Lung (tissue), 12 donors: ENCODE results near the gene CAMSAP2. TPM values are rescaled to one million over a fixed set of nuclear protein-coding genes. Genes with fewer than 3 reads are reported as not detected.
"Not testable (repeated sequence)": the region's sequence is repeated elsewhere in the genome, so short reads cannot be mapped to it uniquely, and the experiment has no call there.

Experiments used
- ATAC-seq: fragments of 200-7000 bp; cut with Tn5 transposase; one replicate; pipeline ENCODE4 v1.9.1; 2020; ENCODE audit warnings: moderate number of reproducible peaks; ENCODE audit not compliant: insufficient read depth, low FRiP score
- DNase-seq, 3 donors: peaks; one replicate each; pipeline ENCODE4 v3.0.0-alpha.2; 2013 to 2017
- H3K27ac ChIP-seq, 2 donors: one replicate each; pipeline ENCODE4 v1.5.1; 2013; ENCODE audit warnings: mild to moderate bottlenecking in 2 of 2, moderate library complexity in 2 of 2, control low read depth in 1 of 2, inconsistent platforms in 1 of 2, low read depth in 1 of 2, low read length in 1 of 2
- H3K27me3 ChIP-seq, 3 donors: one replicate each; pipeline ENCODE4 v1.5.1; 2013; ENCODE audit warnings: low read length in 2 of 3; ENCODE audit not compliant: control insufficient read depth in 3 of 3, insufficient read depth in 3 of 3
- H3K36me3 ChIP-seq, 4 donors: one replicate each; pipeline ENCODE4 v1.5.1; 2013; ENCODE audit warnings: low read length in 4 of 4, mild to moderate bottlenecking in 1 of 4, moderate library complexity in 1 of 4; ENCODE audit not compliant: control insufficient read depth in 4 of 4, insufficient read depth in 4 of 4
- H3K4me1 ChIP-seq, 5 donors: one replicate each; pipeline ENCODE4 v1.5.1; 2013; ENCODE audit warnings: low read length in 5 of 5, mild to moderate bottlenecking in 2 of 5, moderate library complexity in 1 of 5; ENCODE audit not compliant: control insufficient read depth in 5 of 5, insufficient read depth in 5 of 5
- H3K4me3 ChIP-seq: one replicate; pipeline ENCODE4 v1.5.1; 2013; ENCODE audit warnings: mild to moderate bottlenecking, control low read depth, moderate library complexity
- H3K9ac ChIP-seq, 2 donors: one replicate each; pipeline ENCODE4 v1.5.1; 2013; ENCODE audit warnings: low read length in 2 of 2, control low read depth in 1 of 2; ENCODE audit not compliant: insufficient read depth in 1 of 2
- H3K9me3 ChIP-seq, 4 donors: one replicate each; pipeline ENCODE4 v1.5.1; 2013; ENCODE audit warnings: low read length in 3 of 4, mild to moderate bottlenecking in 1 of 4, moderate library complexity in 1 of 4; ENCODE audit not compliant: control insufficient read depth in 4 of 4, insufficient read depth in 3 of 4
- WGBS, 2 donors: extraction: QIAGEN DNeasy Blood & Tissue Kit; methylation state at CpG; one replicate each; pipeline ENCODE4 v1.1.7; 2013; 5-methylcytosine and 5-hydroxymethylcytosine counted together
- polyA plus RNA-seq, 2 donors: library from polyadenylated mRNA; stranded (reverse); fragments of 200-250 nt; gene quantifications; one replicate each; pipeline ENCODE4 v1.2.1, GENCODE V29; 2013
- total RNA-seq, 2 donors: library from RNA; depleted of rRNA in 1 of 2; stranded (reverse); fragments of >200 nt in 1 of 2; gene quantifications; one replicate each; pipeline ENCODE4 v1.2.1, GENCODE V29; 2014 to 2021
- TF ChIP-seq, protein P1 (sequence below): IDR thresholded peaks from 2 replicates; pipeline ENCODE4 v1.5.1; 2012; ENCODE audit warnings: mild to moderate bottlenecking; ENCODE audit errors: control extremely low read depth, extremely low read depth
- donor health status: control.
- donor health status: control.
- donor health status: Bipolar disorder and iron deficiency.
- donor health status: healthy.
- donor health status: DM: yes; HTN: yes; CAD: no.

The CAMSAP2 gene
- total and polyA plus RNA-seq, 4 donors, result 8.0 to 51.8 (median 16.6) TPM

- peaks cover 0 to 16% (median 5%) of the 10 kb centered on the region in 5 donors for H3K4me1 ChIP-seq
- no peak for DNase-seq
- H3K9me3 ChIP-seq, result peaks cover 0 to 9% (median 1%) of the 10 kb centered on the region in 4 donors
- H3K27me3 ChIP-seq, result no peaks in the 10 kb centered on the region
- ATAC-seq, result no peak
- no peak overlapping the region for H3K9ac ChIP-seq
- H3K27ac ChIP-seq, result no peak overlapping the region
- TF ChIP-seq, protein P1, sequence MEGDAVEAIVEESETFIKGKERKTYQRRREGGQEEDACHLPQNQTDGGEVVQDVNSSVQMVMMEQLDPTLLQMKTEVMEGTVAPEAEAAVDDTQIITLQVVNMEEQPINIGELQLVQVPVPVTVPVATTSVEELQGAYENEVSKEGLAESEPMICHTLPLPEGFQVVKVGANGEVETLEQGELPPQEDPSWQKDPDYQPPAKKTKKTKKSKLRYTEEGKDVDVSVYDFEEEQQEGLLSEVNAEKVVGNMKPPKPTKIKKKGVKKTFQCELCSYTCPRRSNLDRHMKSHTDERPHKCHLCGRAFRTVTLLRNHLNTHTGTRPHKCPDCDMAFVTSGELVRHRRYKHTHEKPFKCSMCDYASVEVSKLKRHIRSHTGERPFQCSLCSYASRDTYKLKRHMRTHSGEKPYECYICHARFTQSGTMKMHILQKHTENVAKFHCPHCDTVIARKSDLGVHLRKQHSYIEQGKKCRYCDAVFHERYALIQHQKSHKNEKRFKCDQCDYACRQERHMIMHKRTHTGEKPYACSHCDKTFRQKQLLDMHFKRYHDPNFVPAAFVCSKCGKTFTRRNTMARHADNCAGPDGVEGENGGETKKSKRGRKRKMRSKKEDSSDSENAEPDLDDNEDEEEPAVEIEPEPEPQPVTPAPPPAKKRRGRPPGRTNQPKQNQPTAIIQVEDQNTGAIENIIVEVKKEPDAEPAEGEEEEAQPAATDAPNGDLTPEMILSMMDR, result no peak
- WGBS, 2 donors, result 81 to 95% methylated on average over 4 of the region's 4 CpGs
- peaks cover 0 to 16% (median 8%) of the 10 kb centered on the region in 4 donors for H3K36me3 ChIP-seq
- H3K4me3 ChIP-seq, result no peak overlapping the region
Measured at GRCh38 chr1:200786788-200787187, 48.1 kb downstream of the CAMSAP2 start.

DNA sequence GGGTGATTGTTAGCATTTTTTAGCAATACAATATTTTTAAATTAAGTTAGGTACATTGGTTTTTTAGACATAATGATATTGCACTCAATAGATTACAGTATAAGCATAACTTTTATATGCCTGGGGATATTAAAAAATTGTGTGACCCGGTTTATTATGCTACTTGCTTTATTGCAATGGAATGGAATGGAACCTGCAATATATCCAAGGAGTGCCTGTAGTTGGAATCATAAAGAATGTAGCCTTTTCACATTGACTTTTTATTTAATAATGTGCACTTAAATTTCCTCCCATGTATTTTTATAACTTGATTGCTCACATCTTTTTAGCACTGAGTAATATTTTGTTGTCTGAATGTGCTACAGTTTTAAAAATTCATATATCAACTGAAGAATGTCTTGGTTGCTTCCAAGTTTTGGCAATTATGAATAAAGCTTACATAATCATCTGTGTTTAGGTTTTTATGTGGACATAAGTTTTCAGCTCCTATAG is 49.2 kb downstream of the CAMSAP2 start:
- WGBS, 2 donors, result 95 to 97% methylated on average over 1 of the region's 1 CpG
- DNase-seq (no peak), ATAC-seq (no peak)
- H3K4me3 ChIP-seq, result no peak overlapping the region
- H3K27ac ChIP-seq, result no peak overlapping the region
- peaks cover 0 to 7% (median 0%) of the 10 kb centered on the region in 4 donors for H3K9me3 ChIP-seq
- H3K27me3 ChIP-seq, result no peaks in the 10 kb centered on the region
- H3K4me1 ChIP-seq, result peaks cover 0 to 16% (median 5%) of the 10 kb centered on the region in 5 donors
- H3K9ac ChIP-seq, result no peak overlapping the region
- TF ChIP-seq, protein P1, result no peak
- peaks cover 0 to 12% (median 5%) of the 10 kb centered on the region in 4 donors for H3K36me3 ChIP-seq

- H3K27me3 ChIP-seq, ATAC-seq, H3K4me3 ChIP-seq, H3K9me3 ChIP-seq, H3K9ac ChIP-seq, H3K27ac ChIP-seq: not testable (repeated sequence)
- Histone ChIP-seq H3K36me3 (peaks cover 0 to 10% (median 4%) of the 10 kb centered on the region in 4 donors), H3K4me1 (peaks cover 0 to 30% (median 15%) of the 10 kb centered on the region in 5 donors)
- DNase-seq, result peak in 2 of 3 donors; percentile 72 to 81
- WGBS, 2 donors, result 86 to 90% methylated on average over 6 of the region's 6 CpGs
Measured at GRCh38 chr1:200791012-200791411, 52.3 kb downstream of the CAMSAP2 start.

DNA sequence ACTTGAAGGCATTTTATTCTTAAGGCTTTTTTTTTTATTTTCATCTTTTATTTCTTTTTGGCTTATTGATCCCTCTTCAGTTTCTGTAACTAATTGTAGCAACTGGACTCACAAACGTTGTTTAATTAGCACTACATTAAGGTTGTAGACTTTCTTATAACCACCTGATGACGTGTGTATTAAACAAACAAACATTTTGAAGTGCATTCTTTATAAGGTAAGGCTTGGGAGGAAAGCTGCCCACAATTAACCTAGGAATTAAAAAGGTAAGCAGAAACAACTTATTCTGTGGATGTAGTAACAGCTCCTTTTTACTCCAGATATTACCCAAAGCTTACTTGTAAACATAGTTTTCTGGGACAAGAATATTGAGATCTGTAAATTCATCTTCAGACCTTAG is 55.0 kb downstream of the CAMSAP2 start:
- Histone ChIP-seq H3K4me3 (no peak overlapping the region), H3K9me3 (no peaks in the 10 kb centered on the region), H3K36me3 (peaks cover 0 to 6% (median 0%) of the 10 kb centered on the region in 4 donors), H3K27me3 (no peaks in the 10 kb centered on the region), H3K9ac (no peak overlapping the region), H3K4me1 (peaks cover 0 to 21% (median 15%) of the 10 kb centered on the region in 5 donors), H3K27ac (no peak overlapping the region)
- ATAC-seq (no peak), DNase-seq (no peak)
- TF ChIP-seq, protein P1, result no peak
- WGBS, 2 donors, result 65 to 82% methylated on average over 2 of the region's 2 CpGs
